ENCODE results near the gene MUSTN1.

MUSTN1 gene

DNA sequence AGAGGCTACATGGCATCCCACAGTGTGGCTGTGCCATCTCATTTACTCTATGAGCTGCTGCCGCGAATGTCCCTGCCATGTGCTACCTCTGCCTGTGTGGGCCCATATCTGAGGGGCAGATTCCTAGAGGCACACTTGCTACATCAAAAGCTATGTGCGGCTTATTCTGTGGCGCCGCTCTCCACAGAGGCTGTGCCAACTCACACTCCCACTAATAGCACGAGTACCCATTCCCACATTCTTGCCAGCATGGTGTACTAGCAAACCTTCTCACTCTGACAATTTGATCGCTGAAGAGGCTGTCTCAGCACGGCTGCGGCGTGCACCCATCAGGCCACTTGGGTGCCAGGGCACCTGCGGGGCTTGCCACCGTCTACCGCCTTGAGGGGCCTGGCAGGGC, 31.2 kb upstream of the MUSTN1 start:
- H3K36me3 ChIP-seq, result peaks cover 0 to 10% (median 5%) of the 10 kb centered on the region in 3 donors
- H3K9me3 ChIP-seq, result no peaks in the 10 kb centered on the region
- no peak overlapping the region for H3K4me3 ChIP-seq
- intact Hi-C loops (cut with DNase I; ENCODE audit: low total_unique reads), result no loop called here
- no peaks in the 10 kb centered on the region for H3K27me3 ChIP-seq
- TF ChIP-seq, protein P1, sequence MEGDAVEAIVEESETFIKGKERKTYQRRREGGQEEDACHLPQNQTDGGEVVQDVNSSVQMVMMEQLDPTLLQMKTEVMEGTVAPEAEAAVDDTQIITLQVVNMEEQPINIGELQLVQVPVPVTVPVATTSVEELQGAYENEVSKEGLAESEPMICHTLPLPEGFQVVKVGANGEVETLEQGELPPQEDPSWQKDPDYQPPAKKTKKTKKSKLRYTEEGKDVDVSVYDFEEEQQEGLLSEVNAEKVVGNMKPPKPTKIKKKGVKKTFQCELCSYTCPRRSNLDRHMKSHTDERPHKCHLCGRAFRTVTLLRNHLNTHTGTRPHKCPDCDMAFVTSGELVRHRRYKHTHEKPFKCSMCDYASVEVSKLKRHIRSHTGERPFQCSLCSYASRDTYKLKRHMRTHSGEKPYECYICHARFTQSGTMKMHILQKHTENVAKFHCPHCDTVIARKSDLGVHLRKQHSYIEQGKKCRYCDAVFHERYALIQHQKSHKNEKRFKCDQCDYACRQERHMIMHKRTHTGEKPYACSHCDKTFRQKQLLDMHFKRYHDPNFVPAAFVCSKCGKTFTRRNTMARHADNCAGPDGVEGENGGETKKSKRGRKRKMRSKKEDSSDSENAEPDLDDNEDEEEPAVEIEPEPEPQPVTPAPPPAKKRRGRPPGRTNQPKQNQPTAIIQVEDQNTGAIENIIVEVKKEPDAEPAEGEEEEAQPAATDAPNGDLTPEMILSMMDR (IDR thresholded peaks at IDR 0.05), result no peak
- DNase-seq, result no peak
- no peak overlapping the region for H3K27ac ChIP-seq
- no peaks in the 10 kb centered on the region for H3K4me1 ChIP-seq

DNA sequence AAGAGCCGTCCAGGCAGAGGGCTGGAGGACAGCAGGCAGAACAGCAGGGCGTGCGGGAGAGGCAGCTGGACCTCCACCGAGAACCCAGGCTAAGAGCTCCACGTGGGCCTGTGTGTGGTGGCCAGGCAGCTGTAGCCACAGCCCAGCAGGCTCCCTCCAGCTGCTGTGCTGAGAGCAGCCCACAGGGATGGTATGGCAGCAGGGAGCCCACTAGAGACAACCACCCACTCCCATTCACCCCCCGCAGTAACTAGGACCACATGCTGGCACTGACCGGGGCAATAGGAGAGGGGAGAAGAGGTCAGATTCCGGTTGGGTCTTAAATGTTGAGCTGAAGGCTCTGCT, 25.6 kb upstream of the MUSTN1 start:
- intact Hi-C loops (cut with DNase I; ENCODE audit: low total_unique reads), result no loop called here
- H3K9me3 ChIP-seq, result no peaks in the 10 kb centered on the region
- H3K36me3 ChIP-seq, result peaks cover 0 to 19% (median 0%) of the 10 kb centered on the region in 3 donors
- no peaks in the 10 kb centered on the region for H3K27me3 ChIP-seq
- no peak for DNase-seq
- H3K27ac ChIP-seq, result no peak overlapping the region
- H3K4me1 ChIP-seq, result no peaks in the 10 kb centered on the region
- TF ChIP-seq, protein P1 (IDR thresholded peaks at IDR 0.05), result no peak
- no peak overlapping the region for H3K4me3 ChIP-seq

DNA sequence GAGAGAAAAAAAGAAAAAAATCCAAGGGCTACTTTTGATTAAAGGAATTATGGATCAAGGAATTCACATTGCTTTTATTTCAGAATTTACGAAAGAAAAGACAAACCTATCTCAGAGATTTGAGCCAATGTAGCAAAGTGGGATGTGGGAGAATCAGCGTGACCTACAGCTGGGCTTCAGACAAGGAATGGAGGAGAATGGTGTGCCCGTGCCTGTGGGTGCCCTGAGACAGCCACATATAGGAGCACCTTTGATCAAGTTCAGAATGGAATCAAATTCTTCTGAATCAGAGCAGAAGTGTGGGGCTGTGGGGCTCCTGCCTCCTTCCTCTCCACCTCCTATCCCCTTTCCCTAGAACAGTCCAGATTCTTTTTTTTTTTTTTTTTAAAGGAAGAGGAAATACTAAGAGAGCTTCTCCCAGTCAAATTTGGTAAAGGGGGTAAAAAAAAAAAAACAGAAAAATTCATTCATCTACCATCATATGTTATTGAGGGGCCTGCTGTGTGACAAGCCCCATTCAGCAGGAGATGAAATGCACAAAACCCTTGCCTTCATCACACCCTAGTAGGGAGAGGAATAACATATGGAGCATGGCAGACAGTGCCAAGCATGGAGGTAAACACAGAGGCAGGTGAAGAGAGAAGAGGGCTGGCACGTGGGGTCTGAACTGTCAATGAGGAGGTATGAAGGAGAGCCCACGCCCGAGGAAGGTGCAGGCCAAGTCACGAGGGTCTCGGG, 25.0 kb upstream of the MUSTN1 start:
- DNase-seq, result no peak
- H3K27me3 ChIP-seq, result no peaks in the 10 kb centered on the region
- intact Hi-C loops (cut with DNase I; ENCODE audit: low total_unique reads), result loop anchor here (10.0 kb wide), 1 partner anchor 215 kb away; no protein-coding TSS in a partner anchor
- no peak overlapping the region for H3K4me3 ChIP-seq
- no peak overlapping the region for H3K27ac ChIP-seq
- H3K9me3 ChIP-seq, result no peaks in the 10 kb centered on the region
- H3K4me1 ChIP-seq, result no peaks in the 10 kb centered on the region
- H3K36me3 ChIP-seq, result peaks cover 0 to 24% (median under 1%) of the 10 kb centered on the region in 3 donors
- TF ChIP-seq, protein P1 (IDR thresholded peaks at IDR 0.05), result no peak

DNA sequence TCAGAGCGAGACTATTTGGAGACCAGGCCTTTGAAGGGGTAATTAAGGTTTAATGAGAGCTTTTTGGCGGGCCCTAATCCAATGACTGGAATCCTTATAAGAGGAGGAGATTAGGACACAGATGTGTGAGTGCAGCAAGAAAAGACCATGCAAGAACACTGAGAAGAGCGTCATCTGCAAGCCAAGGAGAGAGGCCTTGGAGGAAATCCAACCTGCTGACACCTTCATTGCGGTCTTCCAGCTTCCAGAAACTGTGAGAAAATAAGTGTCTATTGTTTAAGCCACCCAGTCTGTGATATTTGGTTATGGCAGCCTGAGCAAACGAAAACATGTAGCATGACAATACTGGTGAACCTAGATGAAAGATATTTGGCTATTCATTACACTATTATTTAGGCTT, 23.0 kb upstream of the MUSTN1 start:
- intact Hi-C loops (cut with DNase I; ENCODE audit: low total_unique reads), result loop anchor here (10.0 kb wide), 1 partner anchor 217 kb away; no protein-coding TSS in a partner anchor
- DNase-seq, result no peak
- H3K27ac ChIP-seq, result no peak overlapping the region
- H3K9me3 ChIP-seq, result no peaks in the 10 kb centered on the region
- no peaks in the 10 kb centered on the region for H3K27me3 ChIP-seq
- TF ChIP-seq, protein P1 (IDR thresholded peaks at IDR 0.05), result no peak
- H3K36me3 ChIP-seq, result peaks cover 9 to 44% (median 16%) of the 10 kb centered on the region in 3 donors
- no peak overlapping the region for H3K4me3 ChIP-seq
- H3K4me1 ChIP-seq, result no peaks in the 10 kb centered on the region

DNA sequence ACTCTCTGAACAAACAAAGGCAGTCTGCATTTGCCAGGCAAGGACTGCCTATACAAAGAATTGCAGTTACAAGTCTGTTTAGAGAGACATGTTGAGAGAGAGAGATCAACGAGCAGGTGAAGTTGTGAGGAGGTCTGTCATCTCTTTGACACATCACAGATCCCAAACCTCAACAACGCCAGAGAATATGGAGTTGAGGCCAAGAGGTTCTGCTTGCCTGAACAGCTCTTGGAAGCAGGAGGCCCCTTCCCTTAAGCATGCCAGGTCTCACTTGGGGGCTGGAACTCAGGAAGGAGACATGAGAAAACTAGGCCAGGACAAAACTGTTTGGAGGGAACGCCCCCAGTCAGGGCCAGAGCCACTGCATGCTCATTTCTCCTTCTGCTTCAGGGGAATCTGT, 22.3 kb upstream of the MUSTN1 start:
- TF ChIP-seq, protein P1 (IDR thresholded peaks at IDR 0.05), result no peak
- Histone ChIP-seq H3K27ac (no peak overlapping the region), H3K4me3 (no peak overlapping the region), H3K27me3 (no peaks in the 10 kb centered on the region), H3K36me3 (peaks cover 12 to 51% (median 22%) of the 10 kb centered on the region in 3 donors), H3K4me1 (no peaks in the 10 kb centered on the region), H3K9me3 (no peaks in the 10 kb centered on the region)
- intact Hi-C loops (cut with DNase I; ENCODE audit: low total_unique reads), result loop anchor here (10.0 kb wide), 1 partner anchor 218 kb away; no protein-coding TSS in a partner anchor
- no peak for DNase-seq

Data from tibial artery (tissue), 4 donors.